GM19238 (cell line): ENCODE data around the gene GSK3B.

Experiments used
- DNase-seq: peaks from one replicate; pipeline ENCODE4 v3.0.0; 2011; ENCODE audit warnings: low spot score; ENCODE audit not compliant: insufficient read length

The GSK3B gene

DNA sequence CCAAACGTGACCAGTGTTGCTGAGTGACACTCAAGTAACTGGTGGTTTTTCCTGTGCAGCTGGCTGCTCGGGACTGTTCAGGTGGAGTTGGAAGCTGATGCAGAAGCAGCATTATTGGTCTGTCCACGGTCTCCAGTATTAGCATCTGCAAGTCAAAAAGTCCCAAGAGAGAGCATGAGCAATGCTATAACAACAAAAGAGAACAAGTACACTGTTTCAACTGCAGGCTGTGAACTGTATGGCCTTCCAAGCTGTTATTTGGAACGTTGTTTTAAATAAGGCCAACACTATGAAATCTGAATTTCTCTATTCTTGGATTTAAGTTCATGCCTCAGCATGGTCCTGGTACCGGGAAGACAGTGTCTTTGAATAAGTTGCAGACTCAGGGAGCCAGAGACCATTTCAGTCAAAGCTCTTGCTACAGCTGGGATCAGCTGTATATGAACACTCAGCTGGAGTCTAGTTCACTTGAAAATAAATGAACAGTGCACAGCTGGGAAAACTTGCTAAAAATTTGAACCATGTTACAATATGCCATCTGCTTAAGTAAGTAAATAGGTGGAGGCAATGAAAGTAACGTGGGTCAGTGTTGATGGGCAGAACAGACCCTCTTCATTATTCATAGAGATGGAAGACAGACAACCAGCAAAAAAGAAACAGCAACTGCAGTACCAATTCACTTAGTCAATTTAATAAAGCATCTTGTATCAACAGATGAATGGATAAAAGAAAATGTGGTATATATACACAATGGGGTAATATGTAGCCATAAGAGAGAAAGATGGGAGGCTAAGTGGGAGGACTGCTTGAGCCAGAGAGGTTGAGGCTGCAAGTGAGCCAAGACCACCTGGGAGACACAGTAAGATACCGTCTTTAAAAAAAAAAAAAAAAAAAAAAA lies 267.3 kb downstream of the GSK3B start:
- no peak for DNase-seq

DNA sequence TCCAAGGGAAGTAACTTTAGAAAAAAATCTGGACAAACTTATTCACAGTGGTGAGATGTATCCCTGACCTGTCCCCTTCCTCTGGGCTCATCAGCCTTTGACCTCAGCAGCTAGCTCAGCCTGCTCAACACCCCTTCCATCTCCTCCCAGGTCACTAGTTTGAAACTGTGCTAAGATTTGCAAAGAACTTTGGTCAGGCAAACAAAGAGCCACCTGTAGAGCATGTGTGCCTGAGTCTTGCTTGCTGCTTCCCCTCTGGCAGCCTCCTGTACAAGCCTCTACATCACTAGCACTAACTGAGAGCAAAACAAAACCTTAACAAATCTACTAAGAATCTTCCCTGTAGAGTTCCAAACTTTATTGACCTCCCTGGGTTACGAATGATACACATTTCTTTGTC lies 268.4 kb downstream of the GSK3B start:
- DNase-seq: no peak

DNA sequence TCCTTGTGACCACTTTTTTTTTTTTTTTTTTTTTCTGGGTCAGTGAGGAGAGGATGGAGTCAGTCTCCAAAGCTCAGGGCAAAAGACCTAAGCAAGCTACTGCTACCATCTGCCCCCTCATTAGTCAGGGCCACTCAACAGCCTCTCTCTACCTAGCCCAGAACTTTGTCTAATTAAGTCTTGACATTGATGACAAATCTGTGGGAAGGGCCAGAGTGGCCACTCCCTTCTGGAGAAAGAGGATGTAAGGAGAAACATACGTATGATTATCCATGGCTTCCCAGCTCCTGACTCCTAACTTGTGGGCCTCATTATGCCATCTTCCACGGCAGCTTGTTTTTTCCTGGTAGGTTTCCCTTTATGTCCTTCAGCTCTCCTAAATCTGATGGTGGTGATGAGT lies 274.4 kb downstream of the GSK3B start:
- DNase-seq: no peak

DNA sequence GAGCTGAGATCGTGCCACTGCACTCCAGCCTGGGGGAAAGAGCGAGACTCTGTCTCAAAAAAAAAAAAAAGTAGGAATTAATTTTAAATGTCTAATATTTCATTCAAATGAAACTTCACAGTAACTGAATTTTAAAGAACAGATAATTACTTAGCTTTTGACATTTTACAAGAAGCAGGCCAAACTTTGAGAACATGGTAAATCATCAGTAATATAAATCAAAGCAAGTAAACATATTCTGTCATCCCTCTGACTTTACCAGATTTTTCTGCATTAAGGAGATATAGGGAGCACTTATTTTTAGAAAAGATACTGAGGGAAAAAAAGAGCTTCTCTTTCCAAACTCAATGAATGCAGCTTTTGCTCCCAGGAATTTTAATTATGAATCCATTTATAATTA lies 275.3 kb downstream of the GSK3B start:
- DNase-seq: no peak

DNA sequence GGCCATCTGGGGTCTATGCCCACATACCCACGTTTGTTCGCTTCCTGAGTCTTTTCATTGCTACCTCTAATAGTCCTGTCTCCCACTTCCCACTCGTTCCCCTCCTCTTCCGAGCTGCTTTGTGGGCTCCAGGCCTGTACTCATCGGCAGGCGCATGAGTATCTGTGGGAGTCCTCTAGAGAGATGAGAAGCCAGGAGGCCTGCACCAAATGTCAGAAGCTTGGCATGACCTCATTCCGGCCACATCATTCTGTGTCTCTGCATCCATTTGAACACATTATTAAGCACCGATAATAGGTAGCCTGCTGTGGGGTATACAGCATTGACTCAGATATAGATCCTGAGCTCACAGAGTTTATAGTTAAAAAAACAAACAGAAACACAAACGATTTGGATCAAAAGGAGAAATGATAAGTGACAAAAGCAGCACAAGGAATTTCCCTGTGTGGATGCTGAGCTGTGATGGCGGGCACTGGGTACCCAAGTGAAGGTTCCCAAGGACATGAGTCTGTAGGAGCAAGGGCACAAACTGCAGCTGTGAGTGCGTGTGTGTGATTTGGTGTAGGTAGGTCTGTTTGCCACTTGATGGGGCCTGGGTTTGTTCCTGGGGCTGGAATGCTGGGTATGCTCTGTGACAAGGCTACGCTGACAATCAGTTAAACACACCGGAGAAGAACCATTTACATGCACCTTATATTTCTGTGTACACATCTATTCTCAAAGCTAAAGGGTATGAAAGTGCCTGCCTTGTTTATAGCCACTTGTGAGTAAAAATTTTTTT lies 276.5 kb downstream of the GSK3B start:
- no peak for DNase-seq

DNA sequence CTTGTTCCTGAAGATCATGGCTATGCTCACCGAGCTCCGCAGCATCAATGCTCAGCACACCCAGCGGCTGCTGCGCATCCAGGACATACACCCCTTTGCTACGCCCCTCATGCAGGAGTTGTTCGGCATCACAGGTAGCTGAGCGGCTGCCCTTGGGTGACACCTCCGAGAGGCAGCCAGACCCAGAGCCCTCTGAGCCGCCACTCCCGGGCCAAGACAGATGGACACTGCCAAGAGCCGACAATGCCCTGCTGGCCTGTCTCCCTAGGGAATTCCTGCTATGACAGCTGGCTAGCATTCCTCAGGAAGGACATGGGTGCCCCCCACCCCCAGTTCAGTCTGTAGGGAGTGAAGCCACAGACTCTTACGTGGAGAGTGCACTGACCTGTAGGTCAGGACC lies 277.2 kb downstream of the GSK3B start:
- no peak for DNase-seq

DNA sequence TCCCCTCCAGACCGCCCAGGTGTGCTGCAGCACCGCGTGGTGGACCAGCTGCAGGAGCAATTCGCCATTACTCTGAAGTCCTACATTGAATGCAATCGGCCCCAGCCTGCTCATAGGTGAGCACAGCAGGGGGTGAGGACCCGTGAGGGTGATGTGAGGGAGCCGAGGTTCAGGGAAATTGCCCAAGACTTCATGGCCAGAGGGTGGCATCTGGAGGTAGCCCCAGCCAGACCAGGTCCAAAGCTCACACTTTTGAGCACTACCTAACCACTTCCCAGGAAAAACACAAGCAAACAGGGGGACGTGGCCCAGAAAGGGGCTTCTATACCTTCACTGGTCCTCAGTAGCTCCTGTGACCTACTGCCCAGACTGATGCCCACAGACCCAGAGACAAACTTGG lies 278.5 kb downstream of the GSK3B start:
- DNase-seq: no peak

DNA sequence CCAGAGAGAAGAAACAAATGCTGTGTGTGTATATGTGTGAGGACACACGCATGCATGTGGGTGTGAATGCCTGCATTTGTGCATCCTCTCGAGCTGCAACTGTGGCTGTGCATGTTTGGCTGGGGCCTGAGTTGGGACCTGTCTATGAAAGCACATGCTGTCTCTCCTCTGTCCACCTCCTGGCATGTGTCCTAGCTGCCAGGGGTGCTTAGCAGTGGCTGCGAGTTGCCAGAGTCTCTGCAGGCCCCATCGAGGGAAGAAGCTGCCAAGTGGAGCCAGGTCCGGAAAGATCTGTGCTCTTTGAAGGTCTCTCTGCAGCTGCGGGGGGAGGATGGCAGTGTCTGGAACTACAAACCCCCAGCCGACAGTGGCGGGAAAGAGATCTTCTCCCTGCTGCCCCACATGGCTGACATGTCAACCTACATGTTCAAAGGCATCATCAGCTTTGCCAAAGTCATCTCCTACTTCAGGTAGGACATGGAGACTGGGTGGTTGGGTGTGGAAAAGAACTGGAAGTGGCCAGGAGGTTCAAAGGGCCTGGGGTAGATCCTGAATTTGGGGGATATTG lies 281.7 kb downstream of the GSK3B start:
- DNase-seq: no peak

DNA sequence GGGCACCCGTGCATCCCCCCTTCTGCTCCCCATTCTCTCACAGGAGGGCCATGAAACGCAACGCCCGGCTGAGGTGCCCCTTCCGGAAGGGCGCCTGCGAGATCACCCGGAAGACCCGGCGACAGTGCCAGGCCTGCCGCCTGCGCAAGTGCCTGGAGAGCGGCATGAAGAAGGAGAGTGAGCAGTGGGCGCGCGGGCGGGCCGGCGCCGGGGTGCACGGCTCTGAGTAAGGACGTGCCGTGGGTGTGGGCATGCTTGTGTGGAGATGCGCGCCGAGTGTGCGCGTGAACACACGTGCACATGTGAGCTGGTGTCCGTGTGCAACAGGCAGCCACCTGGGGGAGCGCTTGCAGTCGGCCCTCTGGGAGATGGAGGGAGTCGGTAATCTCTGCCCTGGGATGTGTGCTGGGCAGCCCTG lies 284.2 kb downstream of the GSK3B start:
- DNase-seq: peak; percentile 63

DNA sequence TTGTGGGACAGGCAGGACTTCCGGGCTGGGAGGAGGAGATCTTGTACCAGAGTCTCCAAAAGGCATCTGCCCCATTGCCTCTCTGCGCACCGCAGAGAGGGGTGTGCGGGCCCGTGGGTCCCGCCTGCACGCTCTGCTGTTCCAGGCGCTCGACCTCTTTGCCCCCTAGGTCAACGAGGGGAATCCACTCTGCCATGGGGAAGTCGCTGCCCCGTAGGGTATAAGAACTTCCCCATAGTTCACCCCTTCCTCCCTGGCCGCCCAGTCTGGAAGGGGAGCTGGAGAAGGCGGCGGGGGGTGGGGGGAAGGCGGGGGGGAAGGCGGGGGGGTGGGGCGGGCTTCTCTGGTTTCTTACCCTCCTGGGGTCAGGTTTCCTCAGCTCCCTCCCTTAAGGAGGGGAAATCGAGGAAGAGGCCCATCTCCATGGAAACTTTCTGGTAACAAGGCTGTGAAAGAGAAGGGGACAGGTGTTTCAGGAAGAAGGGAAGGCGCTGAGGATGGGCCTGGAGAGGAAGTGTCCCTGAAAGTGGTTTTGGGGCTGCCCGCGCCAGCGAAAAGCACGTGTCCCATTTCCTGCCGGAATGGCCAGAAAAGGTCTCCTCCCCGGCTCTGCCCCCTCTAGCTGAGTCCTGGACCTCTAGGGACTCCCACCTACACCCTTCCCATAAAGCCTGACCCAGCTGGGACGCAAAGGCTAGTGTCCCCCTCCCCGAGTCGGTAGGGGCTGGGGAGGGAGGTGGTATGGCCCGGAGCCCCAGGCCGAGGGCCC lies 284.8 kb downstream of the GSK3B start:
- DNase-seq: peak; percentile 36

DNA sequence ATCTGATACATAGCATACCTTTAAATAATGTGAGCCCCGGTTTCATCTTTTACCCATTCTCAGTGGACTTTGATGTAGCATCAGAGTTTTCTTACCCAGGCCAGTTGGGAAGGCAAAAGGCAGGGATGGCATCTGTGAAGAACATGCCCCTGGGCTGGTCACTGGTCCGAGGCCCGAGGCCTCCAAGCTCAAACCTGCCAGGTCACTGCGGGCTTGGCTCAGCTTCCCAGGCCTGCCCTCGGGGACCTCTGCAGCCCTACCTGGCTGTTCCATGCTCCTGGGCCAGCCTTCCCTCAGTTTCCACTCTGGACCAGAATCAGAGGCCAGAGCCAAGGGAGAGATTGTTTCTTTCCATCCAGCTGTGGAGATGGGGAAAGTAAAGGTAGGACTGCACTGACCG lies 285.4 kb downstream of the GSK3B start:
- DNase-seq: no peak

DNA sequence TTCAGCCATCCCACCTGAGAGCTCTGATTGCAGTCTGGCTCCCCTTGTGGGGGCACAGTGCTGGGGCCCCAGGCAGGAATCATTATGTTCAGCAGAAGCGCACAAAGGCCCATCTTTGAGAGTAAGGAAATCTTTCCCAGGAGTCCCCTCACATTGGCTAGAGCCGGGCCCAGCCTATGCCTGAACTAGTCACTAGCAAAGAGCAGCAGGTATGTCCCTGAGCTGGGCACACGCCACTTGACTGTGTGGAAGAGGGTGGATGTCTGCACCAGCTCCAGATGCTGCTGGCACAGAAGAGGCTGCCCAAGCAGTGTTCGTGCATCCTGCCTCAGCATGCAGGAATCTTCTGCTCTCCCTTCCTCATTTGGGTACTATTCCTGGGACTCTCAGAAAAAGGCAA lies 286.0 kb downstream of the GSK3B start:
- DNase-seq: no peak

DNA sequence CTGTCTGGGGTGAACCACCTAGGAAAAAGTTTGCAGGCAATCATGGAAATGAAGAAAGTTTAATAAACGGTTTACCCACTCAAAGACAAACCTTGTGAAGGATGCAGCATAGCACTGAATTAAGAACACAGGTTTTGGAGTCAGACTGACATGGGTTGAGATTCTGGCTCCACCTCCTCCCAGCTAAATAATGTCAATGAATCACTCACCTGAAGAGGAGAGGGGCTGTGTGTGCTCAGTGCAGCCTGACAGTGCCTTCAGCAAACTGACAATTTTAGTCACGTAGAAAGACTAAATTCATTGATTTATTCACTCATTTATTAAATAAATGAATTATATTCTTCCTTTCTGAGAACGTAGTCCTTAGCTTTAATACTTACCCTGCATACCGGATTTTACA lies 293.4 kb downstream of the GSK3B start:
- DNase-seq: no peak

DNA sequence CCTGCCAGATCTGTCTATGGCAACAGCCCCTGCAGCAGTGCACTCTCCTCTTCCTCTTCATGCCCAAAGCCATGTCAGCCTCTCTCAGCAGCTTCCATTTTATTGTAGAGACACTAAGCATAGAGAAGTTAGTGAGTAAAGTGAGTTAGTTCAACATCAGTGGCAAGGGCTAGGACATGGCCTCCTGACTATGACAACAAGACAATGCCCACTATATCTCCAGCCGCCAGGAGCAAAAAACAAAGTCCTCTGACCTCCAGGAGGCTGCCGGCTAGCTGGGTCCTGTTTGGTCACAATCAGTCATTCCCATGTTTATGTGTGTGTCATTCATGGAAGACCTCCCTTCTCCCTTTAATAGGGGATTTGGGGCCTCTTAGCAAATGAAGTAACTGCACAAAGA lies 297.5 kb downstream of the GSK3B start:
- DNase-seq: no peak

DNA sequence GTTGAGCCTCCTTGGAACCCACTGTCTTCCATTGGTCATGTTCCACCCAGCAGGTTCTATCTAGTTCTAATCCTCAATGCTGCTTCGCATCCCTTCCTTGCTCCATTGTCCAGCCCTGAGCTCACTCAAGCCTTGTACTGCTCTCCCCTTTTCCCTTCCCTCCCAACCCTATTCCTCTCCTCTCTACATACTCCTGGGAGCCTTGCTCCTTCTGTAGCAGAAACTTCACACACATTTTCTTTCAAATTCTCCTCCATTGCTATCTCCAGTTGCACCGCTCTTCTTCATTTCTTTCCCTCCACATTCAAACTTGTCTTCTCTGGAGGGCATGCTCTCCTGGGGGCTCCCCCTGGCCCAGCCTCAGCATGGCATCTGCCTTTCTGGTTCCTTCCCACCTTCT lies 297.9 kb downstream of the GSK3B start:
- no peak for DNase-seq

DNA sequence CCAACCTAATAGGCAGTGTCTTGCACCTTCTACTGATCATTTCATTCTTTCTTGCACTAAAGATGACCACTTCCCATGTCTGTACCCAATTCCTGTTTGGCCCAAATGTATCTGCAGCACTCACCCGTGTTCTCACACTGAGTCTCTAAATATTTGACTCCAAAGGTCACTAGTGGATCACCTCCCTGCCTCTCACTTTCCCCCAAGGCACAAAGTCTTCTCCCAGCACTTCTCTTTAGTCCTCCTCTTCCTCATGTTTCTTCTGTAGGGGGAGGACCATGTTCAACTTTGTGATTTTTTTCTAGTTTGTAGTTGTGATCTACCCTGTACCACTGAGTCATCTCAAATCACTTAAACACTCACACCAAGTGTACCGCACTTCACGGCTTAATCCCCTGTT lies 298.4 kb downstream of the GSK3B start:
- DNase-seq: no peak

DNA sequence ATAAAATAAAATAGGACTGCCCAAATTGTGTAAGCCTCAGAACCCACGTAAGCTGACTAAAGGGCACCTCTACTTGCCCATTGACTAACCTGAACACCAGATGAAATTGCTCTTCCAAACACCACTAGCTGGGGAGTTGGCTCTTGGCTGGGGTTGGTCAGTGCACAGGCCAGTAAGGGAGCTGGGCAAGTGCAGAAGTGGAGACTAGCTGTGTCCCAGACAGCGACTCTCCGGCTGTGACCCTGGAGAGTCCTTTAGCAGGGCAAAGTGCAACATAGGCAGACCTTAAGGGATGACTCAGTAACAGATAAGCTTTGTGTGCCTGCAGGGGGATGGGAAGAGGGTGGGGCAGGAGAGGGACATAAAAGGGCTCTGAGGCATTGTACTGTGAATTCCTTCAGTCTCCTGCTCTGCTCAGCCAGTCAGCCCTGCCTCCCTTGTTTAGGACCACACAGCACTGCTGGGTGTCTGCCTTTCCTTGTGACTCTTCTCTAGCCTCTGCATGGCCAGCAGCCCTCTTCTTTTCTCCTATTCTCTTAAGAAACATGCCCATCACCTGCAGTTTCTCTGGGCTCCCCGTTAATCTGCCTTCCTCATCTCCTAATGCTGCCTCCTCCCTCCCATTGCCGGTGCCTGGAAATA lies 299.2 kb downstream of the GSK3B start:
- DNase-seq: no peak

DNA sequence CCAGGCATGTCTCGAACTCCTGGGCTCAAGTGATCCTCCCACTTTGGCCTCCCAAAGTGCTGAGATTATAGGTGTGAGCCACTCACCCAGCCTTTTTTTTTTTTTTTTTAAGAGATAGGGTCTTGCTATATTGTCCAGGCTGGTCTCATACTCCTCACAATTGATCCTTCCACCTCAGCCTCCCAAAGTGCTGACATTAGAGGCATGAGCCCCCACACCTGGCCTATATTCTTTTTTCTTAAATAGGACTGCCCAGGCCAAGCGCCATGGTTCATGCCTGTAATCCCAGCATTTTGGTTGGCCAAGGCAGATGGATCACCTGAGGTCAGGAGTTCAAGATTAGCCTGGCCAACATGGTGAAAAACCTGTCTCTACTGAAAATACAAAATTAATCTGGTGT lies 299.8 kb downstream of the GSK3B start:
- no peak for DNase-seq

DNA sequence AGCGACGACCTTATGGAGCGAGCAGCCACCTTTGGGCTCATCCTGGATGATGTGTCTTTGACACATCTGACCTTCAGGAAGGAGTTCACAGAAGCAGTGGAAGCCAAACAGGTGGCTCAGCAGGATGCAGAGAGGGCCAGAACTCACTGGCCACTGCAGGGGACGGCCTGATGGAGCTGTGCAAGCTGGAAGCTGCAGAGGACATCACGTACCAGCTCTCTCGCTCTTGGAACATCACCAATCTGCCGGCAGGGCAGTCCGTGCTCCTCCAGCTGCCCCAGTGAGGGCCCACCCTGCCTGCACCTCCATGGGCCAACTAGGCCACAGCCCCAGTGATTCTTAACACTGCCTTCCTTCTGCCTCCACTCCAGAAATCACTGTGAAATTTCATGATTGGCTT lies 302.0 kb downstream of the GSK3B start:
- no peak for DNase-seq

DNA sequence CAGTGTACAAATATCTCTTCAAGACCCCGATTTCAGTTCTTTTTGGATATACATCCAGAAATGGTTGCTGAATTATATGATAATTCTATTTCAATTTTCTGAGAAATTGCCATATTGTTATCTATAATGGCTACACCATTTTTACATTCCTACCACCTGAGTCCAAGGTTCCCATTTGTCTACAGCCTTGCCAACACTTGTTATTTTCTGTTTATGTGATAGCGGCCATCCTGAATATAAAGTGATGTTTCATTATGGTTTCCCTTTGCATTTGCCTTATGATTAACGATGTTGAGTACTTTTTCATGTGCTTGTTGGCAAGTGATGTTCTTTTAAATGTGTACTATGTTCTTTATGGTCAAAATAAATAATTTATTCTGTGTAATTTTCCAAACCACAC lies 303.9 kb downstream of the GSK3B start:
- DNase-seq: no peak

DNA sequence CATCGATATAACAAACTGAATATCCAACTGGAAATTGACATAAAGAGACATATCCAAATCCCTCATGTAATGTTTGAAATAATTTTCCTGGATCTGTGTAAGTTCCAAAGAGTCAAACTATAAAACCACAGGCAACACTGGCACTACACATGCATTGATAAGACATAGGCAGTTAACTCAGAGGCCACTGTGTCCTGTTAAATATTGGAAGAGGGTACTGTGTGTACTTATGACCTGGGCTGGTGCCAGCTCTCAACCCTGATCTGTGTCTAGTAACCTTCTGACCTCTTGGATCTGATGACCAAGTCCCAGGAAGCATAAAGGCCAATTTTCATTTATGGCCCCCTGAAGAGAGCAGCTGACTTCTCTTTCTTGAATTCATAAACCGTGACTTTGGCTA lies 307.8 kb downstream of the GSK3B start:
- no peak for DNase-seq
